Kidney (tissue), 14 donors: ENCODE measurements around the gene SYT1. TPM values are rescaled to one million over a fixed set of nuclear protein-coding genes. Genes with fewer than 3 reads are reported as not detected.

ENCODE experiments used
- DNase-seq, 5 donors: peaks; one replicate each; pipeline ENCODE4 v3.0.0-alpha.2; 2013 to 2020
- FAIRE-seq: peaks from 2 replicates; lab custom pipeline; 2012; peaks lifted over from hg19 to GRCh38; lab: Jason Lieb, UNC
- H3K27ac ChIP-seq, 2 donors: one replicate each; pipeline ENCODE4 v1.7.0; 2013; ENCODE audit warnings: low read depth in 2 of 2, low read length in 2 of 2, inconsistent platforms in 1 of 2
- H3K27me3 ChIP-seq: one replicate; pipeline ENCODE4 v1.7.1; 2013; ENCODE audit warnings: low read length, inconsistent platforms; ENCODE audit not compliant: control insufficient read depth, insufficient read depth
- H3K36me3 ChIP-seq, 3 donors: one replicate each; pipeline versions ENCODE4 v1.7.0 to v1.7.1; 2013; ENCODE audit warnings: low read length in 3 of 3, control low read depth in 1 of 3, inconsistent platforms in 1 of 3; ENCODE audit not compliant: insufficient read depth in 3 of 3, control insufficient read depth in 2 of 3
- H3K4me1 ChIP-seq, 3 donors: one replicate each; pipeline versions ENCODE4 v1.7.0 to v1.7.1; 2013; ENCODE audit warnings: low read length in 3 of 3, inconsistent platforms in 1 of 3, low read depth in 1 of 3; ENCODE audit not compliant: control insufficient read depth in 2 of 3, insufficient read depth in 2 of 3
- H3K4me3 ChIP-seq, 3 donors: one replicate each; pipeline versions ENCODE4 v1.7.0 to v1.8.1; 2013; ENCODE audit warnings: low read length in 3 of 3, control low read depth in 1 of 3, inconsistent platforms in 1 of 3
- H3K9ac ChIP-seq, 3 donors: one replicate each; pipeline versions ENCODE4 v1.7.0 to v1.7.1; 2013; ENCODE audit warnings: low read length in 3 of 3, control low read depth in 1 of 3, inconsistent platforms in 1 of 3
- H3K9me3 ChIP-seq, 3 donors: one replicate each; pipeline versions ENCODE4 v1.7.0 to v1.7.1; 2013; ENCODE audit warnings: low read length in 3 of 3, control low read depth in 1 of 3, inconsistent platforms in 1 of 3; ENCODE audit not compliant: control insufficient read depth in 2 of 3, insufficient read depth in 1 of 3
- CTCF ChIP-seq: IDR thresholded peaks from 3 replicates; pipeline ENCODE4 v1.5.1; 2012; ENCODE audit warnings: mild to moderate bottlenecking, moderate library complexity, borderline replicate concordance; ENCODE audit not compliant: insufficient read depth; ENCODE audit errors: extremely low read depth
- intact Hi-C: fragments of 100-400 bp; cut with DNase I; formaldehyde crosslinking; loops from one replicate; pipeline ENCODE4 v1.11.1; 2022
- polyA plus RNA-seq: library from polyadenylated mRNA; stranded (reverse); fragments of 350-450 nt; fragmentation: Illumina TruSeq; extraction: RNeasy Lipid Tissue Mini Kit (QIAGEN cat#74804); gene quantifications from one replicate; pipeline ENCODE4 v1.2.3, GENCODE V29; 2014; ENCODE audit warnings: low read depth, low replicate concordance; ENCODE audit not compliant: insufficient read depth
- total RNA-seq: library from RNA; stranded (reverse); fragmentation: NEBNext Ultra II Directional; extraction: Animal tissue kit (Norgen Biotek cat#: 25700); gene quantifications from one replicate; pipeline ENCODE4 v1.2.1, GENCODE V29; 2021
- donor health status: control.
- donor health status: control.
- donor health status: control.
- donor health status: control.
- donor health status: control.
- donor health status: DM: yes; HTN: yes; CAD: no.
- donor health status: Normal renal cell carcinoma (clear cell type).

Gene SYT1
- total and polyA plus RNA-seq, 2 donors from 2014 or later: 0.69 to 1.2 TPM

GRCh38 chr12:78865516-78865915 lies 942 bp downstream of the SYT1 start:
- FAIRE-seq (no peak), DNase-seq (peak in 2 of 5 donors; percentile 50 to 54)
- H3K4me1 ChIP-seq: peaks cover 0 to 4% (median 0%) of the 10 kb centered on the region in 3 donors
- intact Hi-C loops: no loop called here
- H3K4me3 ChIP-seq: peak overlapping the region in 1 of 3 donors; percentile 76
- no peaks in the 10 kb centered on the region for H3K27me3 ChIP-seq
- no peaks in the 10 kb centered on the region for H3K36me3 ChIP-seq
- peak overlapping the region in 1 of 3 donors; percentile 54 for H3K9ac ChIP-seq
- H3K27ac ChIP-seq: no peak overlapping the region
- TF ChIP-seq CTCF: no peak
- no peaks in the 10 kb centered on the region for H3K9me3 ChIP-seq

GRCh38 chr12:78866518-78866917 lies 1.9 kb downstream of the SYT1 start:
- Histone ChIP-seq H3K36me3 (no peaks in the 10 kb centered on the region), H3K9ac (no peak overlapping the region), H3K4me1 (peaks cover 0 to 4% (median 0%) of the 10 kb centered on the region in 3 donors), H3K27me3 (no peaks in the 10 kb centered on the region), H3K9me3 (no peaks in the 10 kb centered on the region), H3K27ac (no peak overlapping the region), H3K4me3 (peak overlapping the region in 1 of 3 donors; percentile 28)
- no peak for DNase-seq
- intact Hi-C loops: no loop called here
- no peak for TF ChIP-seq CTCF
- FAIRE-seq: no peak

GRCh38 chr12:78870539-78870938 lies 6.0 kb downstream of the SYT1 start:
- H3K4me3 ChIP-seq: no peak overlapping the region
- H3K4me1 ChIP-seq: no peaks in the 10 kb centered on the region
- H3K27me3 ChIP-seq: no peaks in the 10 kb centered on the region
- H3K27ac ChIP-seq: no peak overlapping the region
- no peak overlapping the region for H3K9ac ChIP-seq
- no peak for TF ChIP-seq CTCF
- no peak for DNase-seq
- H3K36me3 ChIP-seq: no peaks in the 10 kb centered on the region
- FAIRE-seq: no peak
- H3K9me3 ChIP-seq: no peaks in the 10 kb centered on the region
- intact Hi-C loops: no loop called here

- H3K27me3 ChIP-seq: no peaks in the 10 kb centered on the region
- no peak for FAIRE-seq
- H3K9me3 ChIP-seq: no peaks in the 10 kb centered on the region
- no peak for TF ChIP-seq CTCF
- DNase-seq: no peak
- H3K36me3 ChIP-seq: no peaks in the 10 kb centered on the region
- H3K4me1 ChIP-seq: no peaks in the 10 kb centered on the region
- no peak overlapping the region for H3K9ac ChIP-seq
- intact Hi-C loops: no loop called here
- H3K4me3 ChIP-seq: no peak overlapping the region
- no peak overlapping the region for H3K27ac ChIP-seq
Measured at GRCh38 chr12:78871566-78871965, 7.0 kb downstream of the SYT1 start.
